GM19328 (cell line): ENCODE measurements around the gene ING5.
"Not testable (repeated sequence)": the region's sequence is repeated elsewhere in the genome, so short reads cannot be mapped to it uniquely, and the experiment has no call there.

Experiments
- ATAC-seq: cut with Tn5 transposase; IDR thresholded peaks from one replicate; pipeline ENCODE4 v1.9.1; 2021; ENCODE audit warnings: mild to moderate bottlenecking, moderate library complexity; ENCODE audit not compliant: unreplicated experiment

Gene ING5

DNA sequence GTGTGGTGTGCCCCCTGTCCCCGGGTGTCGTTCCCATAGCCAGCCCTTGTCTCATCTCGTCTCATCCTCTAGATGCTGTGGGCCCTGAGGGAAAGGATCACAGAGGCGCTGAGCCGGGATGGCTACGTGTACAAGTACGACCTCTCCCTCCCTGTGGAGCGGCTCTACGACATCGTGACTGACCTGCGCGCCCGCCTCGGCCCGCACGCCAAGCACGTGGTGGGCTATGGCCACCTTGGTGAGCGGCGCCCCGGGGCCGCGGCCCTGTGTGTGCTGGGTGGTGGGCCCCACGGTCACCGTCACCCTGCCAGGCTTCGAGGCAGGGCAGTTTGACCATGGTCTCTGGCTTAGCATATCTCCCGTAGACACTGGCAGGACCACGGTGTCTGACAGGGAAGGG lies 53.9 kb downstream of the ING5 start:
- no peak for ATAC-seq

DNA sequence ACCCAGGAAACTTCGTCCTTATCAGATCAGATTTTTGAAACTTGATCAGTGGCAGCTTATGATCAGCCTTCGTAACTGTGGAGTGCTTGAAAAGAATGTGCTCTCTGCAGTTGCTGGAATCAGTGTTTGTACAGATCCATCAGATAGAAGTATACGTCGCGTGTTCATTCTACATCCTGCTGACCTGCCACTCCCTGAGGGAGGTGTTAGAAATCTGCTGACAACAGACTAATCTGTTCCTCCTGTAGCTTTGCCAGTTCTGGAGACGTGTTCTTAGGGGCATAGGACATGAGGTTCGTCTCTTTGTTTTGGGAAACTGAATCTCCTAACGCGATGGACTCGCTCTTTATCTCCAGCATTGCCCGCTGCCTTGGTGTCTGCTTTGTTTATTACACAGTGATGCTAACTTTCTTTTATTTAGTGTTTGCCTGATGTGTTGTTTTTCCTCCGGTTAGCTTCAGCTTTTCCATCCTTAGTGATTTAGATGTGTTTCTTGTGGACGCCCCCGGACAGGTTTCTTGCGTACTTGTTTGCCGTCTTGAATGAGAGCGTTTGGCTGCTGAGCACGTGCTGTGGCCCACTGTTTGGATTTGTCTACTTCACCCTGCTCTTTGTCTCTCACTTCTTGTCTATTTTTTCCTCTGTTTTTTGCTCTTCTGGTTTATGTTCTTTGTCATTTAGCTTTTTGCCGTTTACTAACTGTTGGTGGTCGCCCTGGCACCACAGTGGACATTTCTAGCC lies 57.4 kb downstream of the ING5 start:
- ATAC-seq: no peak

DNA sequence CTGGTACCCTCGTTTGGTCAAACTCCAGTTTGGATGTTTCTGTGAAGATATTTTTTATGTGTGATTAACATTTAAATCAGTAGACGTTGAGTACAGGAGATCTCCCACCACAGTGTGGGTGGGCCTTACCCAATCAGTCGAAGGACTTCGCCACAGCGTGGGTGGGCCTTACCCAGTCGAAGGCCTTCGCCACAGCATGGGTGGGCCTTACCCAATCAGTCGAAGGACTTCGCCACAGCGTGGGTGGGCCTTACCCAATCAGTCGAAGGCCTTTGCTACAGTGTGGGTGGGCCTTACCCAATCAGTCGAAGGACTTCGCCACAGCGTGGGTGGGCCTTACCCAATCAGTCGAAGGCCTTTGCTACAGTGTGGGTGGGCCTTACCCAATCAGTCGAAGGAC lies 58.1 kb downstream of the ING5 start:
- not testable (repeated sequence) for ATAC-seq

DNA sequence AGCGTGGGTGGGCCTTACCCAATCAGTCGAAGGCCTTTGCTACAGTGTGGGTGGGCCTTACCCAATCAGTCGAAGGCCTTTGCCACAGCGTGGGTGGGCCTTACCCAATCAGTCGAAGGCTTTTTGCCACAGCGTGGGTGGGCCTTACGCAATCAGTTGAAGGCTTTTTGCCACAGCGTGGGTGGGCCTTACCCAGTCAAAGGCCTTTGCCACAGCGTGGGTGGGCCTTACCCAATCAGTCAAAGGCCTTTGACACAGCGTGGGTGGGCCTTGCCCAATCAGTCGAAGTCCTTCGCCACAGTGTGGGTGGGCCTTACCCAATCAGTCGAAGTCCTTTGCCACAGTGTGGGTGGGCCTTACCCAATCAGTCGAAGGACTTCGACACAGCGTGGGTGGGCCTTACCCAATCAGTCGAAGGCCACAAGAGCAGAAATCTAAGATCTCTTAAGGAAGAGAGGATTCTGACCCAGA lies 58.5 kb downstream of the ING5 start:
- no peak for ATAC-seq

DNA sequence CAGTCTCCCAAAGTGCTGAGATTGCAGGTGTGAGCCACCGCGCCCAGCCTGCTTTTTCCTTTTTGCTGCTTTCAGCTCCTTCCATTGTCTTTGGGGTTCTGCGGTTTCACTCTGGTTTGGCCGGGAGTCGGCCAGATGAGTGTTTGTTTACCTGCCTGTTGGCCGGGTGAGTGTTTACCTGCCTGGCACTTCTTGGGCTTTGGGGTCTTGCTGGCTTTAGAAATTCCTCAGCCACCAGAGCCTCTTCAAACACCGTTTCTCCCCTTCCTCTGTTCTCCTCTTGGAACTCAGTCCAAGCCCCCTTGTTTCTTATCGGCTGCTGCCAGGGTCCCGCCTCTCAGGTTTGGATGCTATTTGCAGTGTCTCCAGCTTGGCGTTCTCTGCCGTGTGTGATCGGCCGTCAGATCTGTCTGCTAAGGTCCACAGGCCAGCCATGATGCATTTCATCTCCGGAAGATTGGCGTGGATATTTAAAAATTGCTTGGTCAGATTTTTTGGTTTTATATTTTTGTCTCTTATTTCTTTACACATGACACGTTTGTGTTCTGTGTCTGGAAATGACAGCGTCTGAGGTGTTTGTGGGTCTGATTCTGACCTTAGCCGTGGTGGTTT lies 60.6 kb downstream of the ING5 start:
- no peak for ATAC-seq

DNA sequence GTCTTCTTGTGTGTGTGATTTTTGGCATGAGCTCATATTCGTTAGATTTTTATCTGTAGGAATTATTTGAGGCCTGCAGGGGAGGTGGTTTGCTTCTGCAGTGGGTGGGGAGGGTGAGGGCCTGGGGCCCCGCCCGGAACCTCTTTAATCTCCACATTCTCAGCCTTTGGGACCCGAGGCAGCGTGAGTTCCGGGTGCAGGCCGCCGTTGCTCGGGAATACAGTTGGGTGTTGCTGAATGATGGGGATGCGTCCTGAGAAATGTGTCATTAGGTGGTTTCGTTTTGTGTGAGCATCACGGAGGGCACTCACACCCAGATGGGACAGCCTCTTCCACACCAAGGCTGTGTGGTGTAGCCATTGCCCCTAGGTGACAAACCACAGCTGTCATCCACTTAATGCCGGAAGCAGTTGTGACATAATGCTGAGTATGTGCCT lies 61.1 kb downstream of the ING5 start:
- ATAC-seq: no peak

DNA sequence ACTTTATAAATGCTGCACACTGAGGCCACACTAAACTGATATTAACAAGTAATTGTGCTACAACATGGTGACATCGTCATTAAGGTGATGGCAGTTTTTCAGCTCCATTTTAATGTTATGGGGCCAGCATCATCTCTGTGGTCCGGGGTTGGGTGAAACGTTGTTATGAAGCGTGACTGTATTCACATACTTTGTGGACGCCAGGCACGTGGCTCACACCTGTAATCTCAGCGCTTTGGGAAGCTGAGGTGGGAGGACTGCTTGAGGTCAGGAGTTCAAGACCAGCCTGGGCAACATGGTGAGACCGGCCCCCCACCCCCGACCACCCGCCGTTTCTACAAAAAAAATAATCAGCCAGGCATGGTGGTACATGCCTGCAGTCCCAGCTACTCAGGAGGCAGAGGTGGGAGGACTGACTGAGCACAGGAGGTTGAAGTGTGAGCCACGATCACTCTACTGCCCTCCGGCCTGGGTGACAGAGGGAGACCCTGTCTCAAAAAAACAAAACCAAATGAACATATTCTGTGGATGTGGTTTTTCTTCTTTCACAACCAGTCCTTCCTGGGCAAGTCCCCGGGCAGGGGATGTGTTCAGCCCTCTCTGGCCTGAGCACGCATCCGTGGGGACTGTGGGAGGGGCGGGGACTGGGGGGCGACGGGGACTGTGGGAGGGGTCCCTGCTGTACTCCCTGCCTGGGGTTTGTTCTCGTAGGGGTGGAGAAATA lies 61.9 kb downstream of the ING5 start:
- no peak for ATAC-seq

DNA sequence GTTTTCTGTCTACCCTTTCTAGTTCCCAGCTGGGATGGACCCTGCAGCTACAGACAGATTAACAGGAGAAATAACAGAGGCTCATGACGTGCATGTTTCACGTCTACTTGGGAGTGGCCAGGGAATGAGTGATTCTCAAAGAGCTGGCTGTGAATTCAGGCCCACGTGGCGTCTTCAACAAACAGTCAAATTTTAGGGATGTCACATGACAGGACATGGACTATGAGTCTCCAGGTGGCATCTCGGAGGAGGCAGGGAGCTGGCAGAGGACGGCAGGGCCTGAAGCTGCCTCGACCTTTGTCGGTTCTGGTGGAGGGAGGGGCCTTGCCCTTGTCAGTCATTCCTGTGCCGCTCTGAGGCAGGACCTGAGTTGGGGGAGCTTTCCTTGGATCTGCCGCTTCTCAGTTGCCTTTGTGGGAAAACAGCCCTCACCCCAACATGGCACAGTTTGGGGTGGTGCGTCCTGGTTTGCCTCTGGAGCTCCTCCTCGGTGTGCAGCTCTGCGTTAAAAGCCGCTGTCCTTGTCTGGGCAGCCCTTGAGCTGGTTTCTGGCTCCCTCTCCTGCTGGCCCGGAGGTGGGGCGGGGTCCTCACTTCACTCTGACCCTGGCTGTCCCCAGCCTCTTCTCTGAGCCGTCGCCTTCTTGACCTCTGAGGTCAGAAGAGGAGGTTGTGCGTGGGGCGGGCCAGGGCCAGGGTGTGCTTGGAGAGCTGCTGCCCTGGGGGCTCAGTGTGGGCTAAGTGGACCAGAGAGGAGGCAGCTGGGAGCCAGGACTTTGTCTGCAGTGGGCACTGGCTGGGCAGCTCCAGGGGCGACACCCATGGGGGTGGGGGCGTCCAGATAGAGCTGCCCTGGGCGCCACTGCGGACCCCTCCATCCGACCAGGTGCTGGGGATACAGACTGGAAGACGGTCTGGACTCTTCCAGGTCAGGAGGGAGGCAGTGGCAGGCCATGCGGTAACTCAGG lies 62.7 kb downstream of the ING5 start:
- ATAC-seq: no peak

DNA sequence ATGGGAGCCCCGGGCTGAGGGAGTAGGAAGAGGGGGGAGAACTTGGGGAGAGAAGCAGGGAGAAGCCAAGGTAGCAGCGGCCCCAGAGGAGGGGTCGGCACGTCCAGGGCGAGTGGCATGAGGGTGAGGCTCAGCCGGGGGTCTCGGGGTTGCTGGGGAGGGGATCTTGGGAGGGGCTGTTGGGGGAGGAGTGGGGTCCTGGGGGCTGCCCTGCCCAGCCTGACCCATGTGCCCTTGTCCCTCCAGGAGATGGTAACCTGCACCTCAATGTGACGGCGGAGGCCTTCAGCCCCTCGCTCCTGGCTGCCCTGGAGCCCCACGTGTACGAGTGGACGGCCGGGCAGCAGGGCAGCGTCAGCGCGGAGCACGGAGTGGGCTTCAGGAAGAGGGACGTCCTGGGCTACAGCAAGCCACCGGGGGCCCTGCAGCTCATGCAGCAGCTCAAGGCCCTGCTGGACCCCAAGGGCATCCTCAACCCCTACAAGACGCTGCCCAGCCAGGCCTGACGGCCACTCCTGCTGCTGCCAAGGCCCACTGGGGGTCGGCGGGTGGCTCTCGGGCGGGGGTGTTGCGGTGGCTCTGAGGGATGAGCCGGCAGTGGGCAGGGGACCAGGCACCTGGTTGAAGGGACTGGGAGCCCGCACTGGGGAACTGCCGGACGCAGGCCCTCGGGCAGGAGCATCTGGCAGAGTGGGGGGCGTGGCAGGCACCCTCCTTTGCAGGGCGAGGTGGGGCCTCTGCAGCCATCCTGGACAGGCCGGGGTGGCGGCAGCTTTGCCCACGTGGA lies 65.8 kb downstream of the ING5 start:
- no peak for ATAC-seq

DNA sequence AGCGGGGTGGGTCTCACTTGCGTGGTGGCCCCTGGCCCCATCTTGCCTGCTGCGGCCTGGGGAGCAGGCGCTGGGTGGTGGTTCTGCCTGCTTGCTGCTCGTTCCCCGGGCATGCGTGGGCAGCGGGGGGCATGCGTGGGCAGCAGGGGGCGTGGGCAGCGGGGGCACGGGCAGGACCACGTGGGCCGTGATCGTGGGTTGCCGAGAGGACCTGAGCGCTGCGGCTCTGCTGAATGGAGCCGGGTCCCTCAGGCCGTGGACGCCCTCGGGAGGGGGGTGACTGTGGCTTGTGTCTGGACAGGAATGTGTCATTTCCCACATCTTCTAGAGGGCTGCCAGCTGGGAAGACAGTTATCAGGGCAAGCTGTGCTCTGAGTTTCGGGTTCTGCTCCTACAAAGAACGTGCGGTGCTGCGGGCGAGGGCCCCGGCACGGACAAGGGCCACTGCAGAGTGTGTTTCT lies 66.4 kb downstream of the ING5 start:
- no peak for ATAC-seq

DNA sequence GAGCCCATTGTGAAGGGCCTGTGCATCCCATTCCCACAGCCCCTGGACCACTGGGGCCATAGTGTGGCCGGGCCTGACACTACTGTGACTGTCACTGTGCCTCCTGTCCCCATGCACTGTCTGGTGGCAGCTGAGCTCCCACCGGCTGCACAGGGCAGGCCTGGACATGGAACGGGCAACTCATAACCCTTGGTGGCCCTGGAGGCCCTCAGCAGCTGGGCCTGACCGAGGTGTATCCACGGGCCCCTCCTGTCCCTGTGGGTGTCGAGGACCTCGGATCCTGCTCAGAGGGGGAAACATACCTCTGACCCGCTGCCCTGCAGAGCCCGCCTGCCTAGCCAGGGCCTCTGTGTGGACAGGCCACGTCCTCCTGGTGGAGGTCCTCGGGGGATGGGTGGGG lies 67.0 kb downstream of the ING5 start:
- no peak for ATAC-seq

DNA sequence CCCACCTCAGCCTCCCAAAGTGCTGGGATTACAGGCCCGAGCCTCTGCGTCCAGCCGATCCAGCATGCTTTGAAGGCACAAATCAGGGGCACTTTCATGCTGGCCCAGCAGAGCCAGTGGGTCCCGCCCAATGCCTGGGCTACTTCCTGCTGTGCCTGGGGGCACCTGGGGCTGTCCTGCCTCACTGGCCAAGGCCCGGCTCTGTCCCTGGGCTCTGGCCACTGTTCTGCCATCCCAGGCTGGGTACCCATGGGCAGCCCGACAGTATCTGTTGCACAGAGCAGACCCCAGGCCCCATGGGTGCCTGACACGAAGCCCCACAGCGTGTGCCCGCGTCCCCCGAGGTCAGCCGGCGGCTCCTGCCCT lies 68.0 kb downstream of the ING5 start:
- ATAC-seq: no peak

DNA sequence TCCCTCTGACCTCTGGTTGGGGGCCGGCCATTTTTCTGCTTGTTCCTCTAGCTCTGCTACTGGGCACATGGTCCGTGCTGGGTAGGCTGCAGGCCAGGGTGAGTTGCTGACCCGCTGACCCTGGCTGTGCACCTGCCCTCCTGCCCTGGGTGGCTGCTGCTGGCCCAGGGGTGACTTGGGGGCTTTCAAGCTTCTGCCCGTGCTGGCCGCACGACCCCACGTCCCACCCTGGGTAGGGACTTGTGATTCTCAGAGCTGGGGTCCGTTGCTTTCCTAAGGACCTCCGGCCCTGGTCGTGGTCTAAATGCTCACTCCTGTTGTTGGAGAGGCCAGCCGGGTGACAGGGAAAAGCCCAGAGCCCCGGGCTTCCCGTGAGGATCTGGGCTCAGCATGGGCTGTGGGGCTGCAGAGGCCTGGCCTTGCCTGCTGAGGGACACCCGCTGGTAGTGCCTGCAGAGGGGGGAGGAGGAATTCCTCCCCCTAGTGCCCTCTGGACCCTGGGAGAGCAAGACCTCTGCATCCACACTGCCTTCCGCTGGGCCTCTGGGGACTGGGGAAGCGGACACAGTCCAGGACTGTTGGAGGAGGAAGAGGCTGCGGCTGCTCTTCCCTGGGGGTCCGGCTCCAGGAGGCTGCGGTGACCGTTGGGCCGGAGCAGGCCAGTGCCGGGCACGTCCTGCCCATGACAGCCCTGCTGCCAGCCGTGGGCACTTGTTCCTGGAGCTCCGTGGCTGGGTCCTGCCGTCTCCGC lies 68.5 kb downstream of the ING5 start:
- ATAC-seq: no peak

DNA sequence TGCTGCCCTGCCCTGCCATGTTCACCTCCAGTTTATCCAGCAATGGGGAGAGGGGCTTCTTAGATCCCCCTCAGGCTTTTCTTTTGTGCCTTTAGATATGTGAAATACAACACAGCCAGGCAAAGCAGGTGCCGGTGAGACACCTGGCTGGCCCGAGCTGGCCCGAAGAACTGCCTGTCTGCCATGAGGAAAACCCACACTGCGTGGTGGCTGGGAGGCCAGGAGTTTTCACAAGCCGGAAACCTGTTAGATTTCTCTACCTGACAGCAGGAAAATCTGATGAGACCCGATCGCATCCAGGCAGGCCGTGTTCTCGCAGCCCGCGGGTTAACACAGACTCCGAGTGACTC lies 69.1 kb downstream of the ING5 start:
- ATAC-seq: no peak

DNA sequence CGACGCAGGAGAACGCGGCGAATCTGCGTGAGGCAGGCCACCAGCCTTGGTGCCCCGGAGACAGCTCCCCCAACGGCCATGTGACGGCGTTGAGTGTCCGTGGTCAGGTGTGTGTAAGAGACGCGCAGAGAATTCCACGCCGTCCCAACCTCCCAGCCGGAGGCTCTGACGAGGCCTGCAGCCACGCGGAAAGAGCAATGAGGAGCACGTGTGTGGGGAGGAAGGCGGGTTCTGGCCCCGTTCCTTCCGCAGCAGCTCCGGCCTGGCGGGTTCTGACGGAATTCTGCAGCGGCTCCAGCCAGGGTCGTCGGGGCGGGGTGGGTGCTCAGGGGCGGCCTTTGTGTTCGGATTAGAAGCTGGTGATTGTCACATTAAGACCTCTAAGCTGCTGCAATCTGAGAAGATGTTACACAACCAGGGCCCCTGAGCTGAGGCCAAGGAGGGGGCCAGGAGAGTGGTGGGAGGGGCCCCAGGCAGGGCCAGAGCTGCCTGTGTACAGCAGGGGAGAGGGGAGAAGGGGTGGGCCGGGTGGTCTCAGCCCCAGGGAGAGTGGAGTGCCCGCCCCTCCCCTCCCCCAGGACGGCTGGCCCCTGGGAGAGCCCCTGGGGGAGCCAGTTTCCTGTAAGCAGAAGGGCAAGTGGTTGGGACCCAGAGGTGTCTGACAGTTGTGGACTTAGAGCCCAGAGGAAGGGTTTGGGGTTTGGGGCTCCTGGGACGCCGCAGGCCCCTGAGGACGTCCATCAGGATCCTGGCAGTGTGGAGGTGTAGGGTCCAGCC lies 69.6 kb downstream of the ING5 start:
- no peak for ATAC-seq

DNA sequence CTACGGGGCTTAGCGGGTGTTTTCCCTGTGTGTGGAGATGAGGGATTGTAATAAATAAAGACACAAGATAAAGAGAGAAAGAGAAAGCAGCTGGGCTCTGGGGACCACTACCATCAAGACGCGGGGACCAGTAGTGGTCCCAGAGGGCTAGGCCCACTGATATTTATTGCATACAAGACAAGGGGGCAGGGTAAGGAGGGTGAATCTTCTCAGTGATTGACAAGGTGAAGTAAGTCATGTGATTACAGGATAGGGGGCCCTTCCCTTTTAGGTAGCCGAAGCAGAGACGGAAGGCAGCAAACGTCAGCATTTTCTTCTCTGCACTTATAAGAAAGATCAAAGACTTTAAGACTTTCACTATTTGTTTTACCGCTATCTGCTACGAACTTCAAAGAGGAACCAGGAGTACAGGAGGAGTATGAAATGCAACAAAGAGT lies 70.2 kb downstream of the ING5 start:
- no peak for ATAC-seq

DNA sequence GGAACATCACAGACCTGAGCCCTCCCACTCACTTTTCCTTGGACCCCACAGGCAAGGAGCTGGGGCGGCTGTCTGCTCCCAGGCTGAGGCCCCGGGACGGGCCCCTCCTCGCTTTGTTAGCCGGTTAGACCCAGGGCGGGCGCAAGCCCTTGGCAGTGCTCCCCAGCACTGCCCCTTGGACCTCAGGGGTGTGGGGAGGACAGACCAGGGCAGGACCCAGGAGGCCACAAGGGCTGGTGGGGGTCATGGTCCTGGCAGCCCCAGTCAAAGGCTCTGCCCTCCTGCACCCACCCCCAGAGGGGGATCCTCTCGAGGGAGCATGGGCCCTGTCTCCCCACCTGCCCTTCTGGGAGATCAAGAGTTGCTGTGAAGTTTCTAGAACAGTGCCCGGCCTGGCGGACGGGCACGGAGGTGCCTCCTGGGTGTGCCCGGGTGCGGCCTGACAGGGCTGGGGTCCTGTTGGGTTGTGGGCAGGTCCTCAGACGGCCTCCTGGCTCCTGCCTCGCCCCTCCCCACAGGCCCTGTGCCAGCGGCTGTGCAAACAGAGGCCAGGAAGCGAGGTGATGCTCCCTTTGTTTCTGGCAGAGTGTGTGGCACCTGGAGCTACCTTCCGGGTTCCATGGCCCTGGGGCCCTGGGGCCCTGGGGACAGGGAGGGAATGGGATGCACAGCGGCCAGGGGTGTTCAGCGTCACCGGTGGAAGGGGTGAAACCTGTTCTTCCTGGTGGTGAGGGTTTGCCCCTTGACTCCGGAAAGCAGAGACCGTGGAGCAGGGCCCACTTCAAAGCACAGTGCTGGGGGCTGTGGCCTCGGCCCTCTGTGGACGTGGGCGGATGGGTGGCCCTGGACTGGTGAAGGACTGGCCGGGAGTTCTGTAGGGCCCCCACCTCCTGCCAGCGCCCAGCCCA lies 71.9 kb downstream of the ING5 start:
- ATAC-seq: no peak
